Epithelial cell of esophagus (primary cell): ENCODE data around the gene PTPRS.

Experiments used
- DNase-seq: peaks from one replicate; pipeline ENCODE4 v3.0.0; 2010; ENCODE audit warnings: low read depth
- H3K4me3 ChIP-seq: 2 replicates; pipeline ENCODE4 v1.5.1; 2011; ENCODE audit warnings: mild to moderate bottlenecking, low read length, control low read depth
- TF ChIP-seq, protein P1 (sequence below): IDR thresholded peaks from 2 replicates; pipeline ENCODE4 v1.5.1; 2011; ENCODE audit warnings: low read depth, mild to moderate bottlenecking, low read length, control low read depth, inconsistent platforms; ENCODE audit not compliant: insufficient read depth; ENCODE audit errors: missing control alignments

Gene PTPRS

DNA sequence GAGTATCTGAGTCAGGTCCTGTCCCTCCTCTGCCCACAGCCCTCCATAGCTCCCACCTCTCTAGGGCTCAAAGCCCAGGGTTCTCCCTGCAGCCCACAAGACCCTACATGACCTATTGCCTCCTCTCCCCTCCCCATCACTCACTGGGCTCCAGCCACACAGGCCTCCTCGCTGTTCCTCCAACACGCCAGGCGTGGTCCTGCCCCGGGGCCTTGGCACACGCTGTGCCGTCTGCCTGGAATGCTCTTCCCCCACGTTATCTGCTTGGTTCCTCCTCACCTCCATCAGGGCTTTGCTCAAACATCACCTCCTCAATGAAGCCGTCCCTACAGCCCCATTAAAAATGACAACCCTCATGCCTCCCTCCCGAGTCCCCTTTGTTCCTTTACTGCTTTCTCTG lies 21.1 kb downstream of the PTPRS start:
- DNase-seq = no peak
- no peak overlapping the region for H3K4me3 ChIP-seq
- TF ChIP-seq, protein P1, sequence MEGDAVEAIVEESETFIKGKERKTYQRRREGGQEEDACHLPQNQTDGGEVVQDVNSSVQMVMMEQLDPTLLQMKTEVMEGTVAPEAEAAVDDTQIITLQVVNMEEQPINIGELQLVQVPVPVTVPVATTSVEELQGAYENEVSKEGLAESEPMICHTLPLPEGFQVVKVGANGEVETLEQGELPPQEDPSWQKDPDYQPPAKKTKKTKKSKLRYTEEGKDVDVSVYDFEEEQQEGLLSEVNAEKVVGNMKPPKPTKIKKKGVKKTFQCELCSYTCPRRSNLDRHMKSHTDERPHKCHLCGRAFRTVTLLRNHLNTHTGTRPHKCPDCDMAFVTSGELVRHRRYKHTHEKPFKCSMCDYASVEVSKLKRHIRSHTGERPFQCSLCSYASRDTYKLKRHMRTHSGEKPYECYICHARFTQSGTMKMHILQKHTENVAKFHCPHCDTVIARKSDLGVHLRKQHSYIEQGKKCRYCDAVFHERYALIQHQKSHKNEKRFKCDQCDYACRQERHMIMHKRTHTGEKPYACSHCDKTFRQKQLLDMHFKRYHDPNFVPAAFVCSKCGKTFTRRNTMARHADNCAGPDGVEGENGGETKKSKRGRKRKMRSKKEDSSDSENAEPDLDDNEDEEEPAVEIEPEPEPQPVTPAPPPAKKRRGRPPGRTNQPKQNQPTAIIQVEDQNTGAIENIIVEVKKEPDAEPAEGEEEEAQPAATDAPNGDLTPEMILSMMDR = no peak

DNA sequence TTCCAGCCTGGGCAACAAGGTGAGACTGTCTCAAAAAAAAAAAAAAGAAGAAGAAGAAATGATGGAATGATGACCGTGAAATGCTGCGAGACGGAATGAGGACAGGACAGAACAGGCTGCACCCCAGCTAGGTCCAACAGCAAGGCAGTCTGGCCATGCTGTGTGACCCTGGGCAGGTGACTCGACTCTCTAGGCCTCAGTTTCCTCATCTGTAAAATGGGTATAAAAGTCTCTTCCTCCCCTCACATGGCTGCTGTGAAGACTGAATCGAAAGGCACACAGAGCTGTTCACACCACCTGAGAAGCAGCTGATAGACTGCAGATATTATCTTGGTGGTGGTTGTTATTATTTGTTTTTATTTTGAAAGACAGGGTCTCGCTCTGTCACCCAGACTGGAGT lies 22.3 kb downstream of the PTPRS start:
- DNase-seq = no peak
- no peak overlapping the region for H3K4me3 ChIP-seq
- TF ChIP-seq, protein P1 = no peak

DNA sequence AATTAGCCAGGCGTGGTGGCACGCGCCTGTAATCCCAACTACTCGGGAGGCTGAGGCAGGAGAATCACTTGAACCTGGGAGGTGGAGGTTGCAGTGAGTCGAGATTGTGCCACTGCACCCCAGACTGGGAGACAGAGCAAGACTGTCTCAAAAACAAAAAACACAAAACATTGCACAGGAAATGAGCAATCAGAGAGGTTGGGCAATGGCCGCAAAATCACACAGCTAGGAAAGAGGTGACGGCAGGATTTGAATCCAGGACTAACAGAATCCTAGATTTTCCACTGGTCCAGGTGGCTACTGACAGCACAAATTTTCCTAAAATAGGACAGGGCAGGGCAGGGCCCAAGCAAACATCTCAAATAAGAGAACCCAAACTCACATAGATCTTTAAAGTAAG lies 23.3 kb downstream of the PTPRS start:
- DNase-seq = no peak
- no peak overlapping the region for H3K4me3 ChIP-seq
- TF ChIP-seq, protein P1 = no peak

DNA sequence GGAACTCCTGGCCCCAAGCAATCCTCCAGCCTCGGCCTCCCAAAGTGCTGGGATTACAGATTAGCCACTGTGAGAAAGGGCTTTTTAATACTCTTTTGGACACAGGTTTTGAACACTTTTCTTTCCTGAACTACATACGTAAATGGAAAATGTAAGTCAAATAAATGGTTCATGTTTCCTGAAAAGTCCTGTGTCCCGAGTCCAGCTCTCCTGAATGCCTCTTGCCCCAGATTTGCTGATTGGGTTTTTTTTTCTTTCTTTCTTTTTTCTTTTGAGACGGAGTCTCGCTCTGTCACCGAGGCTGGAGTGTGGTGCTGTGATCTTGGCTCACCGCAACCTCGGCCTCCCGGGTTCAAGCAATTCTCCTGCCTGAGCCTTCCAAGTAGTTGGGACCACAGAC lies 24.5 kb downstream of the PTPRS start:
- TF ChIP-seq, protein P1 = no peak

DNA sequence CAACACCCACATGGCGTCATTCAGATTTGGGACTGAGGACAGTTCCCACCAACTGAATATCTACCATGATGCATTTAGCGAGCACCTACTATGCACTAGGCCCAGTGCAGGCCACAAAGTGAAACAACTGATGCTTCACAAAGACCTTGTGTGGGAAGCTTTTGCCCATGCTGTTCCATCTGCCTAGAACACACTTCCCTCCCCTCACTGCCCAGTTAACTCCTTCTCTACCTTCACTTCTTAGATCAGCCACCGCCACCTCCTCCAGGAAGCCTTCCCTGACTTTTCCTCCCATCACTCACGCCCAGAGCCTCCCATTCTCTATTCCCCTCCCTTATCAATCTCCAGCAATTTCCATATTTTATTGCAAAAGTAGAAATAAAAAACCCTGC lies 25.7 kb downstream of the PTPRS start:
- H3K4me3 ChIP-seq = no peak overlapping the region
- no peak for DNase-seq
- TF ChIP-seq, protein P1 = no peak

More for the DNA sequence above, 24.5 kb downstream of the PTPRS start:
- no peak for DNase-seq
- H3K4me3 ChIP-seq = no peak overlapping the region

DNA sequence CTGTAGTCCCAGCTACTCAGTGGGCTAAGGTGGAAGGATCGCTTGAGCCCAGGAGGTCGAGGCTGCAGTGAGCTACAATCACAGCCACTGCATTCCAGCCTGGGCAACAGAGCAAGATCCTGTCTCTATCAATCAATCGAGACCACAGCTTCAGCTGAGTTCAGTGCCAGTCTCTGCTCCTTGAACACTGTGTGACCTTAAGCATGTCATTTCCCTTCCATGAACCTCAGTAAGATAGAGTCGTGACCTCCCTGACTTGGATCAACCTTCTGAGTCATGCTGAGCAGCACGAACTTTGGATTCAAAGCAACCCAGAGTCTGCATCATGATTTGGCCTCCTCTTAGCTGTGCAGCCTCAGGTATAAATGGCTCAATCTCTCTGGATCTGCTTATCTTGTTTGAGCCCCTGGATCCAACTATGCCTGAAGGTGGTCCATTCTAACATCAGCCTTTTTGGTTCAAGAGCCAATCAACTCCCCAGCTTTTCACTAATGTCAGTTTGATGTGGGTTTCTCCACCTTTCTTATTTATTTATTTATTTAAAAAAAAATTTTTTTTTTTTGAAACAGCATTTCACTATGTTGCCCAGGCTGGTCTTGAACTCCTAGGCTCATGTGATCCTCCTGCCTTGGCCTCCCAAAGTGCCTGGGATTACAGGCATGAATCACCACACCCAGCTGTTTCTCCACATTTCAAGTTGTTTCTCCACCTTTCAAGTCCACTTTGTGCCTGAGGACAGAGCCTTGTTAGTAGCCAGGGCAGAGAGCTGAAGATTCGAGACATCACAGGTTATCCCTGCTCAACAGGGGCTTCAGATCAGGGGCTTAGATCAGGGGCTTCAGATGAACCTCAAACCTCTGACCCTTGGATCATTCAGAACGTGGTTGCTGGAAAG lies 26.4 kb downstream of the PTPRS start:
- no peak for DNase-seq
- TF ChIP-seq, protein P1 = no peak

DNA sequence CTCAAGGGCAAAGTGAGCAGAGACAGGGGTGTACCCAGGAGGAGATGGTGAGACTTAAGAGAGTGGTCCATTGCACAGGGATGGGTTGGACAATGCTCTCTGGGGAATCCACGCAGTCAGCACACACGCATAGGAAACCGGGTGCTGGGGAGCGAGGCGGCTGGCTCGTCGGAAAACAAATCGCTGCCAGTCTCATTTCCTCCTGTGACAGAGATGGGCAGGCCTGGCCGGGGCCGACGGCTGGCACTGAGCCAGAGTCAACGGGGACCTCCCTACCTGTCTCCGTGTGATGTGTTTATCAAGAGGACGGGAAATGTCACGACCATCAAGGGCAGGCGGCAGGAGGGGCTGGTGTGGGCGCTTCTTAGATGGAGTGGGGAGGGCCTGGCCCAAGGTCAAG lies 27.3 kb downstream of the PTPRS start:
- H3K4me3 ChIP-seq = no peak overlapping the region
- TF ChIP-seq, protein P1 = no peak
- DNase-seq = no peak

More for the DNA sequence above, 26.4 kb downstream of the PTPRS start:
- H3K4me3 ChIP-seq = no peak overlapping the region
